Tibial nerve (tissue), 4 donors: ENCODE data around the gene MED13L. TPM values are rescaled to one million over a fixed set of nuclear protein-coding genes. Genes with fewer than 3 reads are reported as not detected.

ENCODE experiments used
- DNase-seq, 2 donors: peaks; one replicate each; pipeline ENCODE4 v3.0.0-alpha.2; 2019; ENCODE audit warnings: low spot score in 2 of 2
- H3K27ac ChIP-seq, 4 donors: fragments of 200-600 bp; sonication (generic) in 3 of 4; one replicate each; pipeline ENCODE4 v1.5.1; 2017 to 2019; ENCODE audit warnings: mild to moderate bottlenecking in 1 of 4
- H3K27me3 ChIP-seq, 2 donors: fragments of 200-600 bp; sonication (generic) in 1 of 2; one replicate each; pipeline versions ENCODE4 v1.5.1 to v1.6.0; 2017 to 2019
- H3K36me3 ChIP-seq, 3 donors: fragments of 200-600 bp; sonication (generic); one replicate each; pipeline ENCODE4 v1.5.1; 2018 to 2019
- H3K4me1 ChIP-seq, 4 donors: fragments of 200-600 bp; sonication (generic) in 3 of 4; one replicate each; pipeline ENCODE4 v1.5.1; 2017 to 2019
- H3K4me3 ChIP-seq, 4 donors: fragments of 200-600 bp; sonication (generic) in 3 of 4; one replicate each; pipeline ENCODE4 v1.5.1; 2017 to 2019; ENCODE audit warnings: mild to moderate bottlenecking in 1 of 4, moderate library complexity in 1 of 4
- H3K9me3 ChIP-seq, 4 donors: fragments of 200-600 bp; sonication (generic) in 3 of 4; one replicate each; pipeline ENCODE4 v1.5.1; 2017 to 2019
- EP300 ChIP-seq, 2 donors: sonication (generic); formaldehyde crosslinking; IDR thresholded peaks; one replicate each; pipeline ENCODE4 v1.6.1; 2017; ENCODE audit warnings: antibody characterized with exemption in 2 of 2, mild to moderate bottlenecking in 1 of 2
- POLR2A ChIP-seq, 2 donors: fragments of 450-650 bp; IDR thresholded peaks; one replicate each; pipeline ENCODE4 v1.6.1; 2017; ENCODE audit warnings: antibody characterized with exemption in 2 of 2, mild to moderate bottlenecking in 2 of 2, moderate library complexity in 2 of 2
- WGBS, 2 donors: methylation state at CpG; one replicate each; pipeline ENCODE4 v1.1.5; 2018; 5-methylcytosine and 5-hydroxymethylcytosine counted together
- total RNA-seq, 4 donors: library from RNA; depleted of rRNA; stranded (reverse); fragments of >200 nt; gene quantifications; one replicate each; pipeline ENCODE4 v1.1.0, GENCODE V29; 2016
- TF ChIP-seq, protein P1 (sequence below), 5 experiments: fragments of 200-600 bp in 3 of 5; fragments of 450-650 bp in 2 of 5; sonication (generic) in 3 of 5; IDR thresholded peaks; one replicate each; pipeline ENCODE4 v1.5.1; 2016 to 2019; ENCODE audit warnings: antibody characterized with exemption in 5 of 5, mild to moderate bottlenecking in 3 of 5, moderate library complexity in 2 of 5

The MED13L gene
- total RNA-seq, 4 donors from 2014 or later, result 138 to 234 (median 218) TPM

DNA sequence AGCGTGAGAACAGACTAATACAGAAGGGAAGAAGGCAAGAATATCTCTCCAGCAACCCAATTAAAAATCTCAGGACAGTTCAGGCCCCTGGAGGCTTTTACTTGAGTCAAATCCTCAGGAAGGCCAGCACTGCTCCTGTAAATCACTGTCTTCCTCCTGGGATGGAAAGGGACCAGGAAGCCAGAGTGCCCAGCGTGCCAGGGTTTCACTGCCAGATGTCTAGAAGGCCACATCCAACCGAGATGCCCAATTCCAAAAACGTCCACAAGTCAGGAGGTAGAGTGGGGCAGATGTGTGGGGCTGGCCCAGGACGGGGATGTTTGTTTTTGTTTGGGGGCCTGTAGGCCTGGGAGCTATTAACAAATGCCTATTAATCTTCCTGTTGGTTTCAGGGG lies 332.0 kb downstream of the MED13L start:
- H3K27ac ChIP-seq, result no peak overlapping the region
- no peaks in the 10 kb centered on the region for H3K27me3 ChIP-seq
- peaks cover 0 to 3% (median 0%) of the 10 kb centered on the region in 4 donors for H3K9me3 ChIP-seq
- peaks cover 0 to 5% (median 0%) of the 10 kb centered on the region in 4 donors for H3K4me1 ChIP-seq
- TF ChIP-seq POLR2A (IDR thresholded peaks at IDR 0.05), result no peak
- TF ChIP-seq EP300 (IDR thresholded peaks at IDR 0.05), result no peak
- TF ChIP-seq, protein P1, sequence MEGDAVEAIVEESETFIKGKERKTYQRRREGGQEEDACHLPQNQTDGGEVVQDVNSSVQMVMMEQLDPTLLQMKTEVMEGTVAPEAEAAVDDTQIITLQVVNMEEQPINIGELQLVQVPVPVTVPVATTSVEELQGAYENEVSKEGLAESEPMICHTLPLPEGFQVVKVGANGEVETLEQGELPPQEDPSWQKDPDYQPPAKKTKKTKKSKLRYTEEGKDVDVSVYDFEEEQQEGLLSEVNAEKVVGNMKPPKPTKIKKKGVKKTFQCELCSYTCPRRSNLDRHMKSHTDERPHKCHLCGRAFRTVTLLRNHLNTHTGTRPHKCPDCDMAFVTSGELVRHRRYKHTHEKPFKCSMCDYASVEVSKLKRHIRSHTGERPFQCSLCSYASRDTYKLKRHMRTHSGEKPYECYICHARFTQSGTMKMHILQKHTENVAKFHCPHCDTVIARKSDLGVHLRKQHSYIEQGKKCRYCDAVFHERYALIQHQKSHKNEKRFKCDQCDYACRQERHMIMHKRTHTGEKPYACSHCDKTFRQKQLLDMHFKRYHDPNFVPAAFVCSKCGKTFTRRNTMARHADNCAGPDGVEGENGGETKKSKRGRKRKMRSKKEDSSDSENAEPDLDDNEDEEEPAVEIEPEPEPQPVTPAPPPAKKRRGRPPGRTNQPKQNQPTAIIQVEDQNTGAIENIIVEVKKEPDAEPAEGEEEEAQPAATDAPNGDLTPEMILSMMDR (IDR thresholded peaks at IDR 0.05), result no peak
- no peak overlapping the region for H3K4me3 ChIP-seq
- no peak for DNase-seq
- WGBS, 2 donors, result 73 to 75% methylated on average over 5 of the region's 5 CpGs
- H3K36me3 ChIP-seq, result peaks cover 0 to 15% (median 0%) of the 10 kb centered on the region in 3 donors

DNA sequence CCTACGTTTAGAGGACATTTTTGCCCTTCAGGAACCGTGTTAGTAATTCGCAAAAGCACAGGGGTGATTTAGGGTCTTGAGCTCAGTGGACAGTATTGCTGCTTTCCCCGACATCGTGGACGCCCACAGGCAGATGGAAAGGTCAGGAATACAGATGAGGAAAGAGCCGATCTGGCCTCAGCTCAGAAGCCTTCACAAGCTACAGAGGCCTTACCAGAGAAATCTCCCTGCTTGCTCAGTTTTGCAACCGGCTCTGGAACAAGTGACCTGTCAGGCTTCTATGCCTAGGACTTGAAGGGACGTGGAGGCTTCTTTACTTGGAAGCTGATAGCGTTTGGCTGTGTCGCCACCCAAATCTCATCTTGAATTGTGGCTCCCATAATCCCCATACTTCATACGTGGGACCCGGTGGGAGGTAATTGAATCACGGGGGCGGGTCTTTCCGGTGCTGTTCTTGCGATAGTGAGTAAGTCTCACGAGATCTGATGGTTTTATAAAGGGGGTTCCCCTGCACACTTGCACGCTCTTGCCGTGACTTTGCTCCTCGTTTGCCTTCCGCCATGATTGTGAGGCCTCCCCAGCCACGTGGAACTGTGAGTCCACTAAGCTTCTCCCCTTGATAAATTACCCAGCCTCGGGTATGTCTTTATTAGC lies 332.5 kb downstream of the MED13L start:
- DNase-seq, result no peak
- Histone ChIP-seq H3K36me3 (peaks cover 0 to 10% (median 0%) of the 10 kb centered on the region in 3 donors), H3K27me3 (no peaks in the 10 kb centered on the region), H3K4me3 (no peak overlapping the region), H3K27ac (no peak overlapping the region), H3K9me3 (peaks cover 0 to 8% (median 0%) of the 10 kb centered on the region in 4 donors), H3K4me1 (peaks cover 0 to 5% (median 0%) of the 10 kb centered on the region in 4 donors)
- TF ChIP-seq, protein P1 (IDR thresholded peaks at IDR 0.05), result no peak
- TF ChIP-seq EP300 (IDR thresholded peaks at IDR 0.05) (no peak), POLR2A (IDR thresholded peaks at IDR 0.05) (no peak)
- 71 to 73% methylated on average over 24 of the region's 24 CpGs for WGBS, 2 donors

DNA sequence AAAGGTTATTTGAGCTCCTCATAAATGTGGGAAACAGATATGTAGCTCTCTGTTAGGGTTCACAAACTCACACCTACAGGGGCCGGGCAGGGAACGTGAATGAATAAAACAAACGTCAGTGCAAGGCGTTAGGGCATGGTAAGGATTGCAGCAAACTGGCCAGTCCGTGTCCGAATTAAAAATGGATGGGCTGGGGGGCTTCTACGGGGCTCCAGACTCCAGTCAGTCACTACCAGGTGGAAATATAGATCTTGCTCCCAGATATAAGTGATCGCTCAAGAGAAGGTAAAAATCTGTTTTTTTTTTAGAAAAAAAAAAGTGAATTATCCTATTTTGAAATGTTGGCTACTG lies 333.1 kb downstream of the MED13L start:
- H3K36me3 ChIP-seq, result peaks cover 0 to 4% (median 0%) of the 10 kb centered on the region in 3 donors
- H3K27me3 ChIP-seq, result no peaks in the 10 kb centered on the region
- 92 to 94% methylated on average over 8 of the region's 8 CpGs for WGBS, 2 donors
- H3K4me1 ChIP-seq, result peaks cover 0 to 5% (median 0%) of the 10 kb centered on the region in 4 donors
- H3K9me3 ChIP-seq, result peaks cover 0 to 9% (median under 1%) of the 10 kb centered on the region in 4 donors
- TF ChIP-seq EP300 (IDR thresholded peaks at IDR 0.05) (no peak), POLR2A (IDR thresholded peaks at IDR 0.05) (no peak)
- TF ChIP-seq, protein P1 (IDR thresholded peaks at IDR 0.05), result no peak
- DNase-seq, result no peak
- no peak overlapping the region for H3K27ac ChIP-seq
- H3K4me3 ChIP-seq, result no peak overlapping the region

DNA sequence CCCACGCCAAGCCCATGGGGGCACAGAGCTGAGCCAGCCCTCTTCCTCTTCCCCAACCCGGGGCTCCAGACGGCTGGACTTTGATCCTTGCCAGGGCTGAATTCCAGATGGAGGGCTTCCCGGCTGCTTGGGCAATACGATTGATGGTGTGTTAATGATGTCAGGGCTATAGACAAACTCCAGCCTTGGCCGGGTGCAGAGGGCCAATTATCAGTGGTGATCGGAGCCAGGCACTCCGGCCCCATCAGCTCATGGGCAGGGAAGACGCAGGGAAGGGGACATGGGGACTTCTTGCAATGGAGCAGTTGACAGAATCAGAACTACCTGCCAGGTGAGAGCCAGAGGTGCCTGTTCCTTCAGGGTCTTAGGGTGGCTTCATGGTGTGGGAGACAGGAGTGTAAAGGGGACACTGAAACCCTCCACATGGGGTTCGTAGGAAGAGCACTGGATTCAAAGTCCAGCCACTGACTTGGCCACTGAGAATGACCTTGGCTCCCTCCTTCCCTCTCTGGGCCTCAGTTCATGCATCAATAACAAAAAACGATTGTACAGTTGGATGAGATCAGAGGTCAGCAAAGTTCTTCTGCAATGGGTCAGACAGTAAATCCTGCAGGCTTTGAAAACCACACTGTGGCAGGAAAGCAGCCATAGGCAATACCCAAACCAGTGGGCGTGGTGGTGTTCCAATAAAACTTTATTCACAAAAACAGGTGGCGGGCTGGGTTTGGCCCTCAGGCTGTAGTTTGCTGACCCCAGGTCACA lies 333.7 kb downstream of the MED13L start:
- Histone ChIP-seq H3K4me1 (peaks cover 0 to 5% (median 0%) of the 10 kb centered on the region in 4 donors), H3K4me3 (no peak overlapping the region), H3K27me3 (no peaks in the 10 kb centered on the region), H3K9me3 (peaks cover 0 to 14% (median 3%) of the 10 kb centered on the region in 4 donors), H3K36me3 (no peaks in the 10 kb centered on the region), H3K27ac (no peak overlapping the region)
- DNase-seq, result peak in 1 of 2 donors; percentile 33
- WGBS, 2 donors, result 57 to 65% methylated on average over 12 to 13 of the region's 13 CpGs
- TF ChIP-seq EP300 (IDR thresholded peaks at IDR 0.05), result no peak
- TF ChIP-seq POLR2A (IDR thresholded peaks at IDR 0.05), result no peak
- TF ChIP-seq, protein P1 (IDR thresholded peaks at IDR 0.05), result no peak

DNA sequence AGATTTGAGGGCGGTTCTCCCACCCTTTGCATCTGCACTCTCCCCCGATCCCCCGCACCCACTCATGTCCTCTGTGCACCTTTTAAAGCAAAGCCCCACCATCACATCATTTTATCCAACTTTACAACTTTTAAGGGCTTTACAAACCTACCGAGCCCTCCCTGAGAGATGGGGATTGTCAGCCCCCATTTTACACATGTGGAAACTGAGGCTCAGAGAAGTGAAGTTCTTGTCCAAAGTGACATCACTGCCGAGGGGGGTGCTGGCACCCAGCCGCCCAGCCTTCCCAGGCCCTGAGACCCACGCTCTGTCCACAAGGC lies 334.2 kb downstream of the MED13L start:
- peaks cover 0 to 5% (median 0%) of the 10 kb centered on the region in 4 donors for H3K4me1 ChIP-seq
- WGBS, 2 donors, result 81 to 84% methylated on average over 6 to 7 of the region's 7 CpGs
- no peak for DNase-seq
- peaks cover 0 to 18% (median 5%) of the 10 kb centered on the region in 4 donors for H3K9me3 ChIP-seq
- no peak overlapping the region for H3K4me3 ChIP-seq
- no peak overlapping the region for H3K27ac ChIP-seq
- TF ChIP-seq EP300 (IDR thresholded peaks at IDR 0.05) (no peak), POLR2A (IDR thresholded peaks at IDR 0.05) (no peak)
- TF ChIP-seq, protein P1 (IDR thresholded peaks at IDR 0.05), result no peak
- H3K36me3 ChIP-seq, result no peaks in the 10 kb centered on the region
- no peaks in the 10 kb centered on the region for H3K27me3 ChIP-seq
